ENCODE measurements around the gene TPST2. TPM values are rescaled to one million over a fixed set of nuclear protein-coding genes. Genes with fewer than 3 reads are reported as not detected.

Gene TPST2
- total and polyA plus RNA-seq, 9 of the 15 experiments (the other 6 are each of a cell fraction or from before 2014, with no cell fraction given): 14.2 to 123 (median 60.1) TPM

DNA sequence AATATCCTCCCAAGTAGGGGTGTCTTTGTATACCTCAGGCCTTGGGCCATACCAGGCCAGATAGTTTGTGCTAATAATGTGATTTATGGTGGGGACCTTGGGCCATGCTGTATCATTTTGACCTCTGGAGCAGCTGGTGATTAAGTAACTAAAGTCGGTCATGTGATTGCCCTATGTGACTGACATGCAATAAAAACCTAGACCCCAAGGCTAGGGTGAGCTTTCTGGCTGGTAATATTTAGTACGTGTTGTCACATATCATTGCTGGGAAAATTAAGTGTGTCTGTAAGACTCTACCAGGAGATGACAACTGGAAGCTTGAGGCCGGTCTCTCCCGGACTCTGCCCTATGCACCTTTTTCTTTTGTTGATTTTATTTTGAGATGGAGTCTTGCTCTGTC lies 65.1 kb downstream of the TPST2 start:
- in situ Hi-C loops (cut with MboI): no loop called here
- H3K9me3 ChIP-seq (replicated peaks; ENCODE audit: control insufficient read depth, insufficient read depth, low read depth, low read length): no peaks in the 10 kb centered on the region
- no peaks in the 10 kb centered on the region; a peak in 1 of 5 replicates for H3K4me1 ChIP-seq (replicated peaks in 1 of 2; ENCODE audit: control insufficient read depth in 2 of 2, insufficient read depth in 2 of 2, low read length in 2 of 2)
- no peaks in the 10 kb centered on the region for H3K27me3 ChIP-seq (ENCODE audit: control insufficient read depth in 2 of 2, insufficient read depth in 2 of 2, low read length in 2 of 2)
- intact Hi-C loops (cut with micrococcal nuclease): no loop called here
- H3K9ac ChIP-seq (ENCODE audit: insufficient read depth in 1 of 2, low read depth in 2 of 2, low read length in 2 of 2): no peak overlapping the region
- no peaks in the 10 kb centered on the region for H3K79me2 ChIP-seq (ENCODE audit: control insufficient read depth, insufficient read depth, low read length)
- ChIA-PET CTCF (ENCODE audit: low intra/inter-chr PET ratio) (no interaction called here), POLR2A (interaction anchor here (0.7 to 1.6 kb wide), 2 partner anchors 8 to 13 kb away, joined by 3 to 4 read pairs; partner anchors contain the start of gene TFIP11)
- no peak overlapping the region for H3K4me2 ChIP-seq (ENCODE audit: insufficient read depth, low read length)
- no peak for TF ChIP-seq MCM5 (IDR thresholded peaks at IDR 0.05; ENCODE audit: low read depth)
- no peak overlapping the region for H3K27ac ChIP-seq (ENCODE audit: extremely low read depth, low read depth, low read length)
- no peak overlapping the region for H2AFZ ChIP-seq (ENCODE audit: low read depth, low read length)
- no peak for ATAC-seq
- no peaks in the 10 kb centered on the region for H3K9me1 ChIP-seq (ENCODE audit: control insufficient read depth, insufficient read depth, low read length)
- peaks cover 64% of the 10 kb centered on the region for H3K36me3 ChIP-seq (ENCODE audit: control insufficient read depth, insufficient read depth, low read length)
- H3K4me3 ChIP-seq: no peak overlapping the region
- no peak for DNase-seq (ENCODE audit: extremely low read depth in 1 of 4, low spot score in 3 of 4)
- 97% methylated on average over 4 of the region's 4 CpGs for WGBS (ENCODE audit: insufficient coverage, low coverage, missing lambda C conversion rate)
- H4K20me1 ChIP-seq (replicated peaks; ENCODE audit: control insufficient read depth, insufficient read depth, low read length): no peaks in the 10 kb centered on the region
- no peak for FAIRE-seq
- BruUV-seq (replicated peaks): no TSS peak

- Histone ChIP-seq H3K9ac (ENCODE audit: insufficient read depth in 1 of 2, low read depth in 2 of 2, low read length in 2 of 2) (no peak overlapping the region), H3K4me1 (replicated peaks in 1 of 2; ENCODE audit: control insufficient read depth in 2 of 2, insufficient read depth in 2 of 2, low read length in 2 of 2) (peaks cover 0 to 5% of the 10 kb centered on the region in 2 experiments; a peak in 3 of 5 replicates), H3K27me3 (ENCODE audit: control insufficient read depth in 2 of 2, insufficient read depth in 2 of 2, low read length in 2 of 2) (no peaks in the 10 kb centered on the region), H2AFZ (ENCODE audit: low read depth, low read length) (no peak overlapping the region), H4K20me1 (replicated peaks; ENCODE audit: control insufficient read depth, insufficient read depth, low read length) (no peaks in the 10 kb centered on the region), H3K27ac (ENCODE audit: extremely low read depth, low read depth, low read length) (no peak overlapping the region), H3K4me2 (ENCODE audit: insufficient read depth, low read length) (no peak overlapping the region), H3K9me3 (replicated peaks; ENCODE audit: control insufficient read depth, insufficient read depth, low read depth, low read length) (no peaks in the 10 kb centered on the region), H3K4me3 (no peak overlapping the region), H3K9me1 (ENCODE audit: control insufficient read depth, insufficient read depth, low read length) (no peaks in the 10 kb centered on the region), H3K79me2 (ENCODE audit: control insufficient read depth, insufficient read depth, low read length) (no peaks in the 10 kb centered on the region), H3K36me3 (ENCODE audit: control insufficient read depth, insufficient read depth, low read length) (peaks cover 43% of the 10 kb centered on the region)
- in situ Hi-C loops (cut with MboI): no loop called here
- BruUV-seq (replicated peaks): no TSS peak
- CTCF ChIA-PET (ENCODE audit: low intra/inter-chr PET ratio): no interaction called here
- no peak for ATAC-seq
- DNase-seq (ENCODE audit: extremely low read depth in 1 of 4, low spot score in 3 of 4): no peak
- no peak for FAIRE-seq
- WGBS (ENCODE audit: insufficient coverage, low coverage, missing lambda C conversion rate): 90% methylated on average over 4 of the region's 4 CpGs
- intact Hi-C loops (cut with micrococcal nuclease): no loop called here
- POLR2A ChIA-PET: interaction anchor here (1.5 to 2.3 kb wide), 3 partner anchors 9 to 14 kb away, joined by 5 to 8 read pairs (median 7); no protein-coding TSS in a partner anchor
- no peak for TF ChIP-seq XRCC3 (IDR thresholded peaks at IDR 0.05)
- no peak for TF ChIP-seq ZNF644 (tag; IDR thresholded peaks at IDR 0.05; ENCODE audit: low read depth)
- TF ChIP-seq SMAD3 (CRISPR knock-in tag; conservative IDR thresholded peaks at IDR 0.05): no peak
- TF ChIP-seq SMAD1 (IDR thresholded peaks at IDR 0.05; ENCODE audit: low read depth, low read length, partially characterized antibody): no peak
- no peak for TF ChIP-seq GATA2 (CRISPR knock-in tag; IDR thresholded peaks at IDR 0.05)
- TF ChIP-seq NBN (IDR thresholded peaks at IDR 0.05; ENCODE audit: low read depth): no peak
- TF ChIP-seq NCOA4 (IDR thresholded peaks at IDR 0.05; ENCODE audit: partially characterized antibody): no peak
- TF ChIP-seq BACH1 (tag; IDR thresholded peaks at IDR 0.05): no peak
- TF ChIP-seq, protein P1, sequence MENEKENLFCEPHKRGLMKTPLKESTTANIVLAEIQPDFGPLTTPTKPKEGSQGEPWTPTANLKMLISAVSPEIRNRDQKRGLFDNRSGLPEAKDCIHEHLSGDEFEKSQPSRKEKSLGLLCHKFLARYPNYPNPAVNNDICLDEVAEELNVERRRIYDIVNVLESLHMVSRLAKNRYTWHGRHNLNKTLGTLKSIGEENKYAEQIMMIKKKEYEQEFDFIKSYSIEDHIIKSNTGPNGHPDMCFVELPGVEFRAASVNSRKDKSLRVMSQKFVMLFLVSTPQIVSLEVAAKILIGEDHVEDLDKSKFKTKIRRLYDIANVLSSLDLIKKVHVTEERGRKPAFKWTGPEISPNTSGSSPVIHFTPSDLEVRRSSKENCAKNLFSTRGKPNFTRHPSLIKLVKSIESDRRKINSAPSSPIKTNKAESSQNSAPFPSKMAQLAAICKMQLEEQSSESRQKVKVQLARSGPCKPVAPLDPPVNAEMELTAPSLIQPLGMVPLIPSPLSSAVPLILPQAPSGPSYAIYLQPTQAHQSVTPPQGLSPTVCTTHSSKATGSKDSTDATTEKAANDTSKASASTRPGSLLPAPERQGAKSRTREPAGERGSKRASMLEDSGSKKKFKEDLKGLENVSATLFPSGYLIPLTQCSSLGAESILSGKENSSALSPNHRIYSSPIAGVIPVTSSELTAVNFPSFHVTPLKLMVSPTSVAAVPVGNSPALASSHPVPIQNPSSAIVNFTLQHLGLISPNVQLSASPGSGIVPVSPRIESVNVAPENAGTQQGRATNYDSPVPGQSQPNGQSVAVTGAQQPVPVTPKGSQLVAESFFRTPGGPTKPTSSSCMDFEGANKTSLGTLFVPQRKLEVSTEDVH (IDR thresholded peaks at IDR 0.05; ENCODE audit: low read depth, partially characterized antibody): no peak
- no peak for TF ChIP-seq ZNF121 (CRISPR knock-in tag; conservative IDR thresholded peaks at IDR 0.05)
- no peak for TF ChIP-seq KDM4B (IDR thresholded peaks at IDR 0.05; ENCODE audit: borderline replicate concordance in 2 of 2, low read depth in 1 of 2)
- TF ChIP-seq ZNF41 (CRISPR knock-in tag; conservative IDR thresholded peaks at IDR 0.05): no peak
Measured at GRCh38 chr22:26522592-26522991, 67.3 kb downstream of the TPST2 start.
